GF-D8 (cell line): Measurements from ENCODE around the gene KPNA2.
"Not testable (repeated sequence)": the region's sequence is repeated elsewhere in the genome, so short reads cannot be mapped to it uniquely, and the experiment has no call there.

Source experiments
- DNase-seq: peaks from one replicate; lab custom pipeline; 2025; lab: John Stamatoyannopoulos, UW

KPNA2 gene

GRCh38 chr17:68035523-68036303, at the start of gene KPNA2:
Gene KPNA2 (plus strand): TSS chr17:68035735. CDS start chr17:68037133, 1,398 bp downstream.
- peak; percentile 93 for DNase-seq

GRCh38 chr17:67990909-67991308, 44.6 kb upstream of the KPNA2 start:
- DNase-seq = no peak

- DNase-seq = no peak
Observed at GRCh38 chr17:67992548-67993152, 42.9 kb upstream of the KPNA2 start.

- DNase-seq = peak; percentile 57
Observed at GRCh38 chr17:67993153-67993997, 42.2 kb upstream of the KPNA2 start.

- no peak for DNase-seq
Observed at GRCh38 chr17:67993998-67994361, 41.6 kb upstream of the KPNA2 start.

- no peak for DNase-seq
Observed at GRCh38 chr17:67994817-67995569, 40.5 kb upstream of the KPNA2 start.

GRCh38 chr17:67995570-67996263, 39.8 kb upstream of the KPNA2 start:
- no peak for DNase-seq

GRCh38 chr17:67996301-67997171, 39.0 kb upstream of the KPNA2 start, which contains the start of gene C17orf58:
Gene C17orf58 (minus strand): TSS chr17:67996469. CDS start chr17:67996198, 271 bp downstream.
- not testable (repeated sequence) for DNase-seq

- DNase-seq = no peak
Observed at GRCh38 chr17:67998466-67998865, 37.1 kb upstream of the KPNA2 start.

- no peak for DNase-seq
Observed at GRCh38 chr17:67999291-67999911, 36.1 kb upstream of the KPNA2 start.

GRCh38 chr17:68004201-68004600, 31.3 kb upstream of the KPNA2 start:
- no peak for DNase-seq

GRCh38 chr17:68006797-68007196, 28.7 kb upstream of the KPNA2 start:
- DNase-seq = no peak

GRCh38 chr17:68011199-68011665, 24.3 kb upstream of the KPNA2 start:
- no peak for DNase-seq

- peak; percentile 38 for DNase-seq
Observed at GRCh38 chr17:68013385-68013784, 22.1 kb upstream of the KPNA2 start.

- DNase-seq = no peak
Observed at GRCh38 chr17:68015081-68015723, 20.3 kb upstream of the KPNA2 start.

- DNase-seq = no peak
Observed at GRCh38 chr17:68016838-68017237, 18.7 kb upstream of the KPNA2 start.

GRCh38 chr17:68018493-68018892, 17.0 kb upstream of the KPNA2 start:
- not testable (repeated sequence) for DNase-seq

GRCh38 chr17:68019336-68019674, 16.2 kb upstream of the KPNA2 start:
- DNase-seq = no peak
